ENCODE results near the gene SSC5D.

The SSC5D gene

DNA sequence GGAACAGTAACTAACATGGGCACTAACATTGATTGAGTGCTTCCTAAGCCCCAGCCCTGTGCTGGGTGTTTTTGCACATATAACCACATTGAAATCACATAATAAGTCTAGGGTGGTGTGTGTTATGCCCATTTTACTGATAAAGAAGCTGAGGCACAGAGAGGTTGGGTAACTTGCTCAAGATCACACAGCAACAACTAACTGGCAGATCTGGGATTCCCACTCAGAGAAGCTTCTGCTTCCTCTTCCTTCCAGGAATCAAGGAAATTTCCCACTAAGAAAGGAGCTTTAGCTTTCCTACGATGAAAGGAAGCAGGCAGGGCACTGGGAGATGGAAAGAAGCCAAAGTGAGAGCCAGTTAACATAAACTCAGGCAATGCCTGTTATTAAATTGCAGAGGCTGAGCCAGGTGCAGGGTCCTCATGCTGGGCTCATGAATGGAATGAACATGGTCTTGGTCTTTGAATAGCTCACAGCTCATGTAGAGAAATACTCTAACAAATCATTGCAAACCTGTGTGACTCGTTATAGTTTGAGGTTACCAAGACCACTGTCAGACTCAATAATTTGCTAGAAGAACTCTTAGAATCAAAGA is 10.1 kb downstream of the SSC5D start:
- Histone ChIP-seq H3K79me2 (ENCODE audit: control insufficient read depth, insufficient read depth, low read length, unreplicated experiment) (peaks cover 10% of the 10 kb centered on the region), H3K27me3 (ENCODE audit: insufficient read depth, low read length) (no peaks in the 10 kb centered on the region), H3K27ac (ENCODE audit: low read depth, low read length) (no peak overlapping the region), H3K36me3 (ENCODE audit: insufficient read depth, low read length) (no peaks in the 10 kb centered on the region), H3K4me1 (ENCODE audit: control insufficient read depth, insufficient read depth, low read length, unreplicated experiment) (peaks cover 13% of the 10 kb centered on the region), H3K4me3 (ENCODE audit: low read depth, low read length) (no peak overlapping the region), H2AFZ (ENCODE audit: low read length, unreplicated experiment) (no peak overlapping the region)

DNA sequence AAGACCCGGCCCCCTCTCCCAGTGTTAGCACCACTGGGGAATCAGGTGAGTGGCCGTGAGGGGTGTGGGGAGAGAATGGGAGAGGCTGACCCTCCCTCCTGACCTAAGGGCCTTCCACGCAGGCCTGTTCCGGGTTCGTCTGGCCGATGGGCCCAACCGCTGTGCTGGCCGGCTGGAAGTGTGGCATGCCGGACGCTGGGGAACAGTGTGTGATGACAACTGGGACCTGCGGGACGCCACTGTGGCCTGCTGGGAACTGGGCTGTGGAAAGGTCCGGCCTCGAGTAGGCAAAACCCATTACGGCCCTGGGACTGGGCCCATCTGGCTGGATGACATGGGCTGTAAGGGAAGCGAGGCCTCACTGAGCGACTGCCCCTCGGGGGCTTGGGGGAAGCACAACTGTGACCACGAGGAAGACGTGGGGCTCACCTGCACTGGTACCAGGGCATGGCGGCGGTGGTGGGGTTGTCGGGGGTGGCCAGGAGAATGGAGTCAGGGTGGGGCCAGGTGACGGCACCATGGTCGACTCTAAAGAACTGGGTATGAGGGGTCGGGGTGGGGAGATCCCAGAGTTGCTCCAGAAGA is 12.2 kb downstream of the SSC5D start:
- peaks cover 4% of the 10 kb centered on the region for H3K79me2 ChIP-seq (ENCODE audit: control insufficient read depth, insufficient read depth, low read length, unreplicated experiment)
- no peak overlapping the region for H3K4me3 ChIP-seq (ENCODE audit: low read depth, low read length)
- no peak overlapping the region for H3K27ac ChIP-seq (ENCODE audit: low read depth, low read length)
- no peaks in the 10 kb centered on the region for H3K36me3 ChIP-seq (ENCODE audit: insufficient read depth, low read length)
- H3K4me1 ChIP-seq (ENCODE audit: control insufficient read depth, insufficient read depth, low read length, unreplicated experiment), result no peaks in the 10 kb centered on the region
- H2AFZ ChIP-seq (ENCODE audit: low read length, unreplicated experiment), result no peak overlapping the region
- no peaks in the 10 kb centered on the region for H3K27me3 ChIP-seq (ENCODE audit: insufficient read depth, low read length)

DNA sequence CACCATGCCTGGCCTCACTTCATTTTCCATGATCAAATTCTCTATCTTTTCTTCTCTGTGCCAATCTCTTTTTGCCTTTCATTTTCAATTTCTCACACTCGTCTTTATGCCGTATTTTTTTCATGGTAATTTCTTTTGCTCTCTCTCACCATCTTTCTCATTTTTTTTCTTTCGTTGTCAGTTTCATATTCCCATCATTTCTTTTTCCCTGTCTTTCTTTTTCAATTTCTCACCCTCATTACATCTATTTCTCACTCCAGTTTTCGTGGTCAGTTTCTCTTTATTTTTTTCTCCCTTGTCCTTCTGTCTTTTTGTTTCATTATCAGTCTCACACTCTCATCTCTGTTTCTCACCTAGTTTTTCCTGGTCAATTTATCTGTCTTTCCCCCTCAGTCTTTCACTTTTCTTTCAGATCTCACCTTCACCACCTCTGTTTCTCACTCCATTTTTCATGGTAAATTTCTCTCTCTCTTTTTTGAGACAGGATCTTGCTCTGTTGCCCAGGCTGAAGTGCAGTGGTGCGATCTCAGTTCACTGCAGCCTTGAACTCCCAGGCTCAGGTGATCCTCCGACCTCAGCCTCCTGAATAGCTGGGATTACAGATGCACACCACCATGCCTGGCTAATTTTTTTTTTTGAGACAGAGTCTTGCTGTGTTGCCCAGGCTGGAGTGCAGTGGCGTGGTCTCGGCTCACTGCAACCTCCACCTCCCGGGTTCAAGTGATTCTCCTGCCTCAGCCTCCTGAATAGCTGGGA is 14.1 kb downstream of the SSC5D start:
- no peaks in the 10 kb centered on the region for H3K36me3 ChIP-seq (ENCODE audit: insufficient read depth, low read length)
- H3K79me2 ChIP-seq (ENCODE audit: control insufficient read depth, insufficient read depth, low read length, unreplicated experiment), result peaks cover 2% of the 10 kb centered on the region
- no peaks in the 10 kb centered on the region for H3K27me3 ChIP-seq (ENCODE audit: insufficient read depth, low read length)
- H3K4me1 ChIP-seq (ENCODE audit: control insufficient read depth, insufficient read depth, low read length, unreplicated experiment), result no peaks in the 10 kb centered on the region
- H3K27ac ChIP-seq (ENCODE audit: low read depth, low read length), result no peak overlapping the region
- no peak overlapping the region for H3K4me3 ChIP-seq (ENCODE audit: low read depth, low read length)
- no peak overlapping the region for H2AFZ ChIP-seq (ENCODE audit: low read length, unreplicated experiment)

DNA sequence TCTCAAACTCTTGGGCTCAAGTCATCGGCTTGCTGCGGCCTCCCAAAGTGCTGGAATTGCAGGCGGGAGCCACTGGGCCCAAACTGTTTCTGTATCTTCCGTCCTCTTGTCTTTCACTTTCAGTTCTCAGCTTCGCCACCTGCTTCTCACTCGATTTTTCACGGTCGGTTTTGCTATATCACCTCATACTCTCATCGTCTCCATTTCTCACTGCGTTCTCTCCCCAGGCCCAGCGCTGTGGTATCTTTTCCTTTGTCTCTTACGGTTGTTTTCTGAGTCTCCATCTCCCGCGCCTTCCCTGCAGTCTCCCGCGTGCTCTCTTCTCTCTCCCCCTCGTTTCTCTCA is 14.9 kb downstream of the SSC5D start:
- H3K27me3 ChIP-seq (ENCODE audit: insufficient read depth, low read length), result no peaks in the 10 kb centered on the region
- H3K4me3 ChIP-seq (ENCODE audit: low read depth, low read length), result peak overlapping the region; percentile 77
- no peaks in the 10 kb centered on the region for H3K36me3 ChIP-seq (ENCODE audit: insufficient read depth, low read length)
- H2AFZ ChIP-seq (ENCODE audit: low read length, unreplicated experiment), result no peak overlapping the region
- H3K4me1 ChIP-seq (ENCODE audit: control insufficient read depth, insufficient read depth, low read length, unreplicated experiment), result no peaks in the 10 kb centered on the region
- no peak overlapping the region for H3K27ac ChIP-seq (ENCODE audit: low read depth, low read length)
- peaks cover 2% of the 10 kb centered on the region for H3K79me2 ChIP-seq (ENCODE audit: control insufficient read depth, insufficient read depth, low read length, unreplicated experiment)

DNA sequence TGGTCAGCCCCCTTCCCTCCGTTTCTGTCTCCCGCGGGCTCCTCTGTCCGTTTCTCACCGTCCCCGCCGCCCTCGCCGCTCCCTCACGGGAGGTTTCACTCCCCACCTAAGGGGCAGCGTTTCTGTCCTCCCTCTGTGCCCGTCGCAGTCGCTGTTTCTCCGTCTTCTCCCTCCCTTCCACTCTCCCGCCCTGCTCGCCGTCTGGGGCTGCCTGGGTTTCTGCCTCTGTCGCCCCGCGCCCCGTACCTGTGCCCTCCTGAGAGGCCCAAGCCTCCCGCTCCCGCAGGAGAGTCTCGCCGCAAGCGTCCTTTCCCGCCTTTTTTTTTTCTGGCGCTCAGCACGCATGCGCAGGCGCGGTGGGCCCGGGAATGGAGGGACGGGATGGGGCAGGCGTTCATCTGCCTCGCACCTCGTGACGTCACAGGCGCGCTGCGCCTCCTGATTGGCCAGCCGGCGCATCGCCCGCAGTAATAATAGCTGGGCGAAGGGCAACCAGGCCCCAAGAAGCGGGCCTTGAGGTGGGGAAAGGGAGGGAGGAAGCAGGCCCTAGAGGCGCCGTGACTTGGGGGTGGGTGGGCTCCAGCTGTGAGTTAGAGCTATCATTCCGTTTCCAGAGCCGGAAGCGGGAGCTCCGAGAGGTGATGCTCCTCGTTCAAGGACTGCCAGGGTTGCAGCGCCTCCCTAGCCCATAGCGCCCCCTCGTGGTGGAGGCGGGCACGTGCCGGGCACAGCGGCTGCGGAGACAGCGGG is 15.4 kb downstream of the SSC5D start:
- H3K79me2 ChIP-seq (ENCODE audit: control insufficient read depth, insufficient read depth, low read length, unreplicated experiment), result peaks cover 2% of the 10 kb centered on the region
- H3K27ac ChIP-seq (ENCODE audit: low read depth, low read length), result no peak overlapping the region

DNA sequence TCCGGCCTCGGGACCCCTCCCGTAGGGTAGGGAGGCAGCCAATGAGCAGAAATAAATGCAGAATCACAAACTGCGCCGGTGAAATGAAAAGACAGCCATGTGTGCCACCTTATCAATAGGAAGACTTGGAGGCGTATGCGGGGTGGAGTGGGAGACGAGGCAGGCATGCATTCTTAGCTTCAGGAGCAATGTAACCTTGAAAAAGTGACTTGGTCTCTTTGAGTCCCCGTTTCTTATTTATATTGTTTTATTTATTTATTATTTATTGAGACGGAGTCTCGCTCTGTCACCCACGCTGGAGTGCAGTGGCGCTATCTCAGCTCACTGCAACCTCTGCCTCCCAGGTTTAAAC is 16.0 kb downstream of the SSC5D start:
- no peak overlapping the region for H3K27ac ChIP-seq (ENCODE audit: low read depth, low read length)
- H3K36me3 ChIP-seq (ENCODE audit: insufficient read depth, low read length), result no peaks in the 10 kb centered on the region
- H3K79me2 ChIP-seq (ENCODE audit: control insufficient read depth, insufficient read depth, low read length, unreplicated experiment), result peaks cover 2% of the 10 kb centered on the region
- no peaks in the 10 kb centered on the region for H3K4me1 ChIP-seq (ENCODE audit: control insufficient read depth, insufficient read depth, low read length, unreplicated experiment)
- no peak overlapping the region for H2AFZ ChIP-seq (ENCODE audit: low read length, unreplicated experiment)
- H3K27me3 ChIP-seq (ENCODE audit: insufficient read depth, low read length), result no peaks in the 10 kb centered on the region
- H3K4me3 ChIP-seq (ENCODE audit: low read depth, low read length), result peak overlapping the region; percentile 77

More for the DNA sequence above, 15.4 kb downstream of the SSC5D start:
- no peak overlapping the region for H2AFZ ChIP-seq (ENCODE audit: low read length, unreplicated experiment)
- no peaks in the 10 kb centered on the region for H3K27me3 ChIP-seq (ENCODE audit: insufficient read depth, low read length)
- H3K4me3 ChIP-seq (ENCODE audit: low read depth, low read length), result peak overlapping the region; percentile 77
- H3K4me1 ChIP-seq (ENCODE audit: control insufficient read depth, insufficient read depth, low read length, unreplicated experiment), result no peaks in the 10 kb centered on the region
- H3K36me3 ChIP-seq (ENCODE audit: insufficient read depth, low read length), result no peaks in the 10 kb centered on the region

DNA sequence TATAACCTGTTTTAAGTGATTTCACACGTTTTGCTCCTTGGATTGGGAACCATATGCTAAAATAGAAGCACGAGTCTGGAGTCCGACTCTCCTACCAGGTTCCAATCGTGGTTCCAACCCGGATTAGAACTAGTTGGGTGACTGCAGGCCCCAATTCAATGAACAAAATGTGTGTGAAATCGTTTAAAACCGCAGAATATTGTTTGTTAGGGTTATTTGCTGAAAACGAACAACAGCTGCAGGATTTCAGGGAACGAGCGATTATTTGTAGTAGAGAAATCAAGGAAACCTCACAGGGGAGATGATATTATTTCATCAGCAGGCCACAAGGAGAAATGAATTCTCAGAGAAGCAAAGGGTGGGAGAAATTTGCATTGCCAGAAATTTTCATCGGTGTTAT is 16.7 kb downstream of the SSC5D start:
- H3K79me2 ChIP-seq (ENCODE audit: control insufficient read depth, insufficient read depth, low read length, unreplicated experiment), result peaks cover 2% of the 10 kb centered on the region
- H3K4me3 ChIP-seq (ENCODE audit: low read depth, low read length), result no peak overlapping the region
- no peaks in the 10 kb centered on the region for H3K27me3 ChIP-seq (ENCODE audit: insufficient read depth, low read length)
- no peaks in the 10 kb centered on the region for H3K36me3 ChIP-seq (ENCODE audit: insufficient read depth, low read length)
- no peaks in the 10 kb centered on the region for H3K4me1 ChIP-seq (ENCODE audit: control insufficient read depth, insufficient read depth, low read length, unreplicated experiment)
- H2AFZ ChIP-seq (ENCODE audit: low read length, unreplicated experiment), result no peak overlapping the region
- H3K27ac ChIP-seq (ENCODE audit: low read depth, low read length), result no peak overlapping the region

DNA sequence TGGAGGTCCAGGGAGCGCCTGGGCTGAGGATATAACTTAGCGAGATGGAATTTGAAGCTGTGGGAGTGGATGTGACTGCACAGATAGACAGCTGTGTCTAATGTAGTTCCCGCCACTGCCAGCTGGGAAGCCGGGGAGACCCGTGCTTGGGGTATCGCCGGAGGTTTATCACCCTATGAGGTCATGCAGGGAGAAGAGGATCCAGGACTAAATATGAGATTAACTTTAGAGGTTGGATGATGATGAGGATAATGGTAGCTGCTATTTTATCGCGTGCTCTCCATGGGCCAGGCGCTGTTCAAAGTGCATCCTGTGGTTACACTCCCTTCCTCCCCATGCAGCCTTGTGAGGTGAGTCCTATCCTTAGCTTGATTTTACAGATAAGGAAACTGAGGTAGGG is 19.9 kb downstream of the SSC5D start:
- Histone ChIP-seq H3K36me3 (ENCODE audit: insufficient read depth, low read length) (no peaks in the 10 kb centered on the region), H2AFZ (ENCODE audit: low read length, unreplicated experiment) (no peak overlapping the region), H3K4me3 (ENCODE audit: low read depth, low read length) (no peak overlapping the region), H3K79me2 (ENCODE audit: control insufficient read depth, insufficient read depth, low read length, unreplicated experiment) (peaks cover under 1% of the 10 kb centered on the region), H3K4me1 (ENCODE audit: control insufficient read depth, insufficient read depth, low read length, unreplicated experiment) (no peaks in the 10 kb centered on the region), H3K27ac (ENCODE audit: low read depth, low read length) (no peak overlapping the region), H3K27me3 (ENCODE audit: insufficient read depth, low read length) (no peaks in the 10 kb centered on the region)

DNA sequence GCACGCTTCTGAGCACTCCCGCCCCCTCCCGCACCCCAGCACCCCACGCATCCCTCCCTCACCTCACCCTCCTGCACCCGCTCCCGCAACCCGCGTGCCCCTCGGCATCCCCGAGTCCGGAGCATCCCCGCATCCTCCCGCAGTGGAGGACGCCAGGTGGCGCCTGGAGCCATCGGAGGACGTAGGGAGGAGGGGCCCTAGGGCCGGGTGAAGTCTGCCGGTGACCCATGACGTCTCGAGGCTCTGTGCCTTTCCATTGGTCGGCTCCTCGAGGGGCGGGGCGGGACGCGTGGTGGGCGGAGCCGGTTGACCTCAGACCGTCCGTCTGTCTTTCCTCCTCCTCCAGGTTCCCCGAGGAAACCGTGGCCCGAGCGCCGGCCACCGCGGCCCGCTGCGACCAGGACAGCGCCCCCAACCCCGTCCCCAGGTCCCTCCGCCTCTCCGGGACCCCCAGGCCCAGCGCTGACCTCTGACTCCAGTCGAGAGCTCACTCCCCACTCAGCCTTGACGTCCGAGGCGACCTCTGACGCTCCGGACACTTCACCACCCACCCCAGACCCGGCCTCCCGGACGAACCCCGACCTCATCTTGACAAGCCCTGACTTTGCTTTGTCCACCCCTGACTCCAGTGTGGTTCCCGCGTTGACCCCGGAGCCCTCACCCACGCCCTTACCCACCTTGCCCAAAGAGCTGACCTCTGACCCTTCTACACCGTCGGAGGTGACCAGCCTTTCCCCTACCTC is 28.8 kb downstream of the SSC5D start:
- H3K4me3 ChIP-seq (ENCODE audit: low read depth, low read length), result no peak overlapping the region
- H2AFZ ChIP-seq (ENCODE audit: low read length, unreplicated experiment), result no peak overlapping the region
- no peak overlapping the region for H3K27ac ChIP-seq (ENCODE audit: low read depth, low read length)

More for the DNA sequence above, 28.8 kb downstream of the SSC5D start:
- no peaks in the 10 kb centered on the region for H3K79me2 ChIP-seq (ENCODE audit: control insufficient read depth, insufficient read depth, low read length, unreplicated experiment)
- H3K4me1 ChIP-seq (ENCODE audit: control insufficient read depth, insufficient read depth, low read length, unreplicated experiment), result peaks cover 3% of the 10 kb centered on the region
- H3K36me3 ChIP-seq (ENCODE audit: insufficient read depth, low read length), result no peaks in the 10 kb centered on the region
- H3K27me3 ChIP-seq (ENCODE audit: insufficient read depth, low read length), result no peaks in the 10 kb centered on the region

All from ACC112 (cell line).